Heart right ventricle (tissue), 16 donors: ENCODE measurements around the gene RAB7A. TPM values are rescaled to one million over a fixed set of nuclear protein-coding genes. Genes with fewer than 3 reads are reported as not detected.

Experiments
- ATAC-seq, 8 donors: fragments of 200-7000 bp; cut with Tn5 transposase; one replicate each; pipeline ENCODE4 v1.9.1; 2020; ENCODE audit warnings: mild to moderate bottlenecking in 8 of 8, moderate library complexity in 8 of 8, moderate number of reproducible peaks in 1 of 8
- DNase-seq, 2 donors: peaks; one replicate each; pipeline ENCODE4 v3.0.0-alpha.2; 2020
- H3K27ac ChIP-seq, 10 donors: fragments of 200-600 bp; sonication (generic) in 2 of 10; one replicate each; pipeline versions ENCODE4 v1.5.0 to v1.8.0; 2020 to 2022; ENCODE audit warnings: mild to moderate bottlenecking in 3 of 10
- H3K27me3 ChIP-seq, 7 donors: fragments of 200-600 bp; one replicate each; pipeline ENCODE4 v1.8.0; 2021 to 2022; ENCODE audit warnings: mild to moderate bottlenecking in 2 of 7
- H3K36me3 ChIP-seq, 9 donors: fragments of 200-600 bp; sonication (generic) in 1 of 9; one replicate each; pipeline versions ENCODE4 v1.5.0 to v1.8.0; 2020 to 2022; ENCODE audit warnings: mild to moderate bottlenecking in 2 of 9
- H3K4me1 ChIP-seq, 9 donors: fragments of 200-600 bp; sonication (generic) in 1 of 9; one replicate each; pipeline versions ENCODE4 v1.5.0 to v1.8.0; 2020 to 2022; ENCODE audit warnings: mild to moderate bottlenecking in 4 of 9
- H3K4me3 ChIP-seq, 10 donors: fragments of 200-600 bp; sonication (generic) in 2 of 10; one replicate each; pipeline versions ENCODE4 v1.5.0 to v1.8.0; 2020 to 2022; ENCODE audit warnings: mild to moderate bottlenecking in 7 of 10, moderate library complexity in 2 of 10
- H3K9me3 ChIP-seq, 11 donors: fragments of 200-600 bp in 10 of 11; sonication (generic) in 2 of 11; one replicate each; pipeline versions ENCODE4 v1.5.0 to v1.8.0; 2013 to 2022; ENCODE audit warnings: mild to moderate bottlenecking in 2 of 11, control low read depth in 1 of 11, moderate library complexity in 1 of 11
- WGBS, 2 donors: extraction: QIAGEN DNeasy Blood & Tissue Kit; methylation state at CpG; one replicate each; pipeline ENCODE4 v1.1.7; 2013; ENCODE audit warnings: inconsistent platforms in 1 of 2; 5-methylcytosine and 5-hydroxymethylcytosine counted together
- intact Hi-C, 10 donors: fragments of 100-400 bp; cut with DNase I; formaldehyde crosslinking; loops; one replicate each; pipeline versions ENCODE4 v1.11.1 to v1.14.2; 2022
- polyA plus RNA-seq, 2 donors: library from polyadenylated mRNA; stranded (reverse); fragments of 200-250 nt; gene quantifications; one replicate each; pipeline ENCODE4 v1.2.3, GENCODE V29; 2013
- total RNA-seq, 10 donors: library from RNA; stranded (reverse); fragmentation: NEBNext Ultra II Directional in 3 of 10; extraction: Animal tissue kit (Norgen Biotek cat#: 25700) in 3 of 10; gene quantifications; one replicate each; pipeline versions ENCODE4 v1.2.1 to v1.2.4, GENCODE V29; 2021 to 2023
- TF ChIP-seq, protein P1 (sequence below), 9 donors: fragments of 200-600 bp; sonication (generic) in 2 of 9; IDR thresholded peaks; one replicate each; pipeline versions ENCODE4 v1.5.0 to v1.8.0; 2021 to 2022; ENCODE audit warnings: antibody characterized with exemption in 9 of 9, mild to moderate bottlenecking in 5 of 9, moderate library complexity in 1 of 9
- donor health status: Arrhythmogenic right ventricular cardiomyopathy.
- donor health status: ischemic (EF 13 %, LVEDD 7.1; RV severe dilation, severe dysfunction).
- donor health status: healthy with polysubstance abuse.
- donor health status: DM: no; HTN: yes; CAD: no.
- donor health status: DM: no; HTN: no; CAD: no.
- donor health status: ischemic (EF 25% LVEDD 6.9; RV normal size, moderate dysfunction).
- donor health status: ischemic (EF 25% LVEDD 5.7; RV mildly dilated, moderate dysfunction).
- donor health status: healthy.
- donor health status: DM: yes; HTN: yes; CAD: no.
- donor health status: Ischemic cardiomyopathy.
- donor health status: ischemic (EF 35%, LVEDD 5.7; RV mildly dilated, moderate dysfunction).
- donor health status: nonischemic (EF 11% LVEDD 7.7; RV severe dilation, severe dysfunction).
- donor health status: DM: yes; HTN: yes; CAD: no.
- donor health status: PGD.
- donor health status: ischemic (EF 29% LVEDD 5.4; RV normal size, mild dysfunction).
- donor health status: nonischemic (EF 23%, LVEDD 6.1; RV moderate dilation, normal function).

Gene RAB7A
- total and polyA plus RNA-seq, 12 donors = 161 to 348 (median 296) TPM

DNA sequence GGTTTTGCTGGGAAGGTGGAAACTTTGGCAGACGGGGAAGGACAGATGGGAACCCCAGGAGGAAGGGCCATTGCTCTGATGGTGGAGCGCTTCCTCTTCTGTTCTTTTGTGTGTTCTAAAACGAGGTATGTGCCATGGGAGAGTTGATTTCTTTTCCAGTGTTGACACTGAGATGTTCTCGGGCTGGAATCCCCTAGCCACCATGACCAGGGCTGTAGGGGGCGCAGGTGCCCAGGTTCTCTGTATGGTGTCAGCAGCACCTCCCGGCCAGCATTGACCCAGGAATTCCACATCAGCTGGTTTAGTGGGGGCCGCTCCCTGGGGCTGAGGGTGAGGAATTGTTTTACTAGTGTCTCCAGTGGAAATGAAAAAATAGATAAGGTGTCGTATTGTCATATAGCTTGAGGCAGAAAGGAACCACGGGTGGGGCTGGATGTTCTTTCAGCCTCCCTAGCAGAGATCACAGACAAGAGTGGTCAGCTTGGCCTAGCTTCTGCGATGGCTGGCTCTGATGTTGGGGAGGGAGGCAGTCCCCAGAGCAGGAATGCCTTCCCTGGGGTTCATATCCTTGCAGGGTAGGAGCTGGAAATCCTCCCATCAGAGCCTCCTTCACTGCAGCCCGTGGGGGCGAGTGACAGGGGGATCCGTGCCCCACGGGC lies 119.3 kb downstream of the RAB7A start:
- Histone ChIP-seq H3K27ac (peak overlapping the region in 8 of 10 donors; percentile 73 to 88 (median 83)), H3K27me3 (no peaks in the 10 kb centered on the region), H3K4me3 (peak overlapping the region in 9 of 10 donors; percentile 22 to 70 (median 57)), H3K36me3 (no peaks in the 10 kb centered on the region), H3K9me3 (no peaks in the 10 kb centered on the region), H3K4me1 (peaks cover 0 to 20% (median 15%) of the 10 kb centered on the region in 9 donors)
- DNase-seq (no peak), ATAC-seq (peak in 4 of 8 donors; percentile 5 to 22 (median 9))
- TF ChIP-seq, protein P1, sequence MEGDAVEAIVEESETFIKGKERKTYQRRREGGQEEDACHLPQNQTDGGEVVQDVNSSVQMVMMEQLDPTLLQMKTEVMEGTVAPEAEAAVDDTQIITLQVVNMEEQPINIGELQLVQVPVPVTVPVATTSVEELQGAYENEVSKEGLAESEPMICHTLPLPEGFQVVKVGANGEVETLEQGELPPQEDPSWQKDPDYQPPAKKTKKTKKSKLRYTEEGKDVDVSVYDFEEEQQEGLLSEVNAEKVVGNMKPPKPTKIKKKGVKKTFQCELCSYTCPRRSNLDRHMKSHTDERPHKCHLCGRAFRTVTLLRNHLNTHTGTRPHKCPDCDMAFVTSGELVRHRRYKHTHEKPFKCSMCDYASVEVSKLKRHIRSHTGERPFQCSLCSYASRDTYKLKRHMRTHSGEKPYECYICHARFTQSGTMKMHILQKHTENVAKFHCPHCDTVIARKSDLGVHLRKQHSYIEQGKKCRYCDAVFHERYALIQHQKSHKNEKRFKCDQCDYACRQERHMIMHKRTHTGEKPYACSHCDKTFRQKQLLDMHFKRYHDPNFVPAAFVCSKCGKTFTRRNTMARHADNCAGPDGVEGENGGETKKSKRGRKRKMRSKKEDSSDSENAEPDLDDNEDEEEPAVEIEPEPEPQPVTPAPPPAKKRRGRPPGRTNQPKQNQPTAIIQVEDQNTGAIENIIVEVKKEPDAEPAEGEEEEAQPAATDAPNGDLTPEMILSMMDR (IDR thresholded peaks at IDR 0.05) = no peak
- intact Hi-C loops = loop anchor here in 7 of 10 donors (5.0 to 10.0 kb wide), 9 partner anchors 43 to 230 kb away; partner anchors contain the start of gene RAB7A (in 1 of the 7)
- 39% methylated on average over 14 of the region's 14 CpGs for WGBS, 2 donors

DNA sequence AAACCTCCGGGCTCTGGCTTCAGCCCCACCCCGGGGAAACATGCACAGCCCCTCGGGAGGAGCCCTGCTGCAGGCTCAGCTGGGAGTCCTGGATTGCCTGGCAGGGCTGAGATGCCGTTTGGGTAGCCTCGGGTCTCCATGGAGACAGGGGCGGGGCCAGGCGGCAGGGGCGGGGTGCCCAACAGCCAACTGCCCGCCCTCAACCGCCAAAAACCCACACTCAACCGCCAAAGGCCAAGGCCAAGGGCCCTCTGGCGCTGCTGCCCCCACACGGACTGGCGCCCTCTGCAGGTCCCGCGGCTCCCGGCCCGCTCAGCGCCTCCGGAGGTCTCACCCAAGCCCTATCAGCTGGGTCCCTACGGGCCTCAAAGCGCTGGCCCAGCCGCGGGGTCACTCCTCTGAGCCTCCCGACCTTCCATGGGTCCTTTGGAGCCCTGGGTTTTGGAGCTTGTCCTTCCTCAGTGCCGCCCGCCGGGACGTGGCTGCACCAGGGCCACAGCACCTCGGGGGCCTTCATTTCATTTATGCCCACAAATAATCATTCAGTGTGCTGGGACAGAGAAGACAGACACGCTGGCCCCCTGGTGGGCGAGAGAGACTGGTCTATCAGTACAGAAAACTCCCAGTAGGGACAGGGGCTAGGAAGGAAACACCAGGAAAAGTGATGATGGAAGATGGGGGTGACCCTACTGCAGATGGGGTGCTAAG lies 119.9 kb downstream of the RAB7A start:
- ATAC-seq = peak; percentile 91 to 96 (median 94)
- intact Hi-C loops = loop anchor here in 9 of 10 donors (2.0 to 10.0 kb wide), 12 partner anchors 44 to 231 kb away; partner anchors contain the start of gene RAB7A (in 1 of the 9)
- no peaks in the 10 kb centered on the region for H3K27me3 ChIP-seq

DNA sequence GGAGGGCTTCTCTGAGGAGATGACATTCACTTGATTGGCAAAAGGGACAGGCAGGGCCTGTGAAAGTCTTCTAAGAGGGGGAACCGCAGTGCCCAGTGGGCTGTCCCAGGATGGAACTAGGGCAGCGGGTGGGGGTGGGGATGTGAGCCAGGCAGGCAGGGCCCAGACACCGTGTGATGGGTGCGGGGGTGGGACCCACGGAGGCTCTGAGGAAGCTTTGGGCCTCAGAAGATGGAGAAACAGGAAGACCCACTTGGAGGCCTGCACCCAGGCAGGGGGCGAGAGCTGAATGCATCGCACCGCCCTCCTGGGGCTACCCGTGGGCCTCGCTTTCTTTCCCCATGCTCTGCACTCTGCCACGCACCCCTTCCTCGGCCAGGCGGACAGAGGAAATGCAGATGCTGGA lies 120.5 kb downstream of the RAB7A start:
- Histone ChIP-seq H3K4me1 (peaks cover 0 to 20% (median 15%) of the 10 kb centered on the region in 9 donors), H3K9me3 (no peaks in the 10 kb centered on the region), H3K36me3 (no peaks in the 10 kb centered on the region), H3K27ac (peak overlapping the region in 8 of 10 donors; percentile 67 to 88 (median 82)), H3K4me3 (peak overlapping the region in 6 of 10 donors; percentile 54 to 70 (median 58)), H3K27me3 (no peaks in the 10 kb centered on the region)
- ATAC-seq (peak in 7 of 8 donors; percentile 4 to 52 (median 15)), DNase-seq (no peak)
- WGBS, 2 donors = 69 to 70% methylated on average over 13 of the region's 13 CpGs
- TF ChIP-seq, protein P1 (IDR thresholded peaks at IDR 0.05) = no peak
- intact Hi-C loops = loop anchor here in 9 of 10 donors (2.0 to 10.0 kb wide), 12 partner anchors 44 to 232 kb away; partner anchors contain the start of gene RAB7A (in 1 of the 9)

More for the DNA sequence above, 119.9 kb downstream of the RAB7A start:
- WGBS, 2 donors = 1 to 2% methylated on average over 32 of the region's 32 CpGs
- H3K9me3 ChIP-seq = no peaks in the 10 kb centered on the region
- TF ChIP-seq, protein P1 (IDR thresholded peaks at IDR 0.05) = peak; percentile 43 to 76 (median 70)
- peaks cover 0 to 20% (median 15%) of the 10 kb centered on the region in 9 donors for H3K4me1 ChIP-seq
- H3K4me3 ChIP-seq = peak overlapping the region; percentile 20 to 70 (median 56)
- no peaks in the 10 kb centered on the region for H3K36me3 ChIP-seq
- peak overlapping the region; percentile 67 to 88 (median 83) for H3K27ac ChIP-seq
- peak; percentile 86 to 91 for DNase-seq

DNA sequence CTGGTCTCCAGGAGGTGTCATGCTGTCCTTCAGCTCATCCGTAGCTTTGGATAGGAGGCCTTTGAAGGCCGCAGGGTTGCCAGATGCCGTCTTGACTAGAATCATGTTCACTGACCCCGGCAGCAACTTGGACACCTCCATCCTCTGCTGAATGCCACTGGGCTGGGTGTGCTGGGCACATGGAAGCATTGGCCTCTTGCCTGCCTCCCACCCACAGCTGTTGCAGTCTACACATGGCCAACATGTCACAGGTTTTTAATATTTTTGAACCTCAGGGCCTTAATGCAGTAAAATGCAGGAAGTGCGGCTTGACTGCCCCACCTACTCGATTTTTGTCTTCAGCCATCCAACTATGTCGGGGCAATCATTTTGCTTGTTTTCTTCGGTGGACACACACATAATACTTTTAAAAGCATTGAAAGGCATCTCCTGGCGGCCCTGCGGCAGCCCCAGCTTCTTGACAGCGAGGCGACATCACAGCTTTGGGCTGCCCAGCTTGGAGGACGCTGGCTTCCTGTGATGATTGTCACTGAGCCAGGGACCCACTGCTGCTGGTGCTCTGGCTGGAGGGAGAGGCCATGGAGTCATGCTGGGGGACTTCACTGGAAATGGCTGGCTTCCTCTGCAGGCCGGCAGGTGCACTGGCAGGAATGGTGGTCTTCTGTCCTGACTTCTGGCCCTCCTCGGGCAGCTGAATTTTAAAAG lies 121.8 kb downstream of the RAB7A start:
- no peaks in the 10 kb centered on the region for H3K27me3 ChIP-seq

More for the DNA sequence above, 121.8 kb downstream of the RAB7A start:
- H3K36me3 ChIP-seq = no peaks in the 10 kb centered on the region
- H3K4me3 ChIP-seq = no peak overlapping the region
- whole genome bisulfite sequencing, 2 donors = 88 to 91% methylated on average over 15 of the region's 15 CpGs
- ATAC-seq (no peak), DNase-seq (no peak)
- H3K27ac ChIP-seq = no peak overlapping the region
- TF ChIP-seq, protein P1 (IDR thresholded peaks at IDR 0.05) = no peak
- H3K9me3 ChIP-seq = no peaks in the 10 kb centered on the region
- intact Hi-C loops = loop anchor here in 9 of 10 donors (2.0 to 10.0 kb wide), 12 partner anchors 46 to 233 kb away; partner anchors contain the start of gene RAB7A (in 1 of the 9)
- H3K4me1 ChIP-seq = peaks cover 0 to 20% (median 15%) of the 10 kb centered on the region in 9 donors
